OCI-LY3 (cell line): ENCODE data around the gene RNF220.

Experiments
- H2AFZ ChIP-seq: fragments of 200-600, 300-600 bp; shearing (Covaris generic); 2 replicates; pipeline ENCODE4 v1.6.0; 2014; ENCODE audit warnings: antibody characterized with exemption, low read depth, low read length
- H3K27ac ChIP-seq: fragments of 200-600, 300-600 bp; sonication (generic); 2 replicates; pipeline ENCODE4 v1.5.1; 2014; ENCODE audit warnings: mild to moderate bottlenecking, low read length, moderate library complexity, mixed read lengths
- H3K27me3 ChIP-seq: fragments of 200-600, 300-600 bp; sonication (generic); 2 replicates; pipeline ENCODE4 v1.6.1; 2014; ENCODE audit warnings: low read depth, low read length, mixed read lengths
- H3K36me3 ChIP-seq: fragments of 200-600, 300-600 bp; sonication (generic); replicated peaks from 2 replicates; pipeline ENCODE3; 2014; ENCODE audit warnings: low read depth, low read length, mixed read lengths
- H3K4me1 ChIP-seq: fragments of 300-600, 200-600 bp; sonication (generic); 2 replicates; pipeline ENCODE4 v1.6.1; 2014; ENCODE audit warnings: low read length, mixed read lengths
- H3K4me2 ChIP-seq: fragments of 200-600, 300-600 bp; sonication (generic); 2 replicates; pipeline ENCODE4 v1.6.1; 2014; ENCODE audit warnings: low read length, mixed read lengths
- H3K4me3 ChIP-seq: fragments of 300-600, 200-600 bp; sonication (generic); 2 replicates; pipeline ENCODE4 v1.5.1; 2014; ENCODE audit warnings: antibody characterized with exemption, mild to moderate bottlenecking, low read length, moderate library complexity
- H3K79me2 ChIP-seq: fragments of 300-600, 200-600 bp; shearing (Covaris generic); 2 replicates; pipeline ENCODE4 v1.6.1; 2014; ENCODE audit warnings: mild to moderate bottlenecking, low read length, mixed read lengths
- H3K9ac ChIP-seq: fragments of 300-600, 200-600 bp; shearing (Covaris generic); 2 replicates; pipeline ENCODE4 v1.6.0; 2014; ENCODE audit warnings: mild to moderate bottlenecking, low read length, moderate library complexity
- H3K9me3 ChIP-seq: fragments of 200-600, 300-600 bp; shearing (Covaris generic); 2 replicates; pipeline ENCODE4 v1.6.1; 2014; ENCODE audit warnings: low read length, mixed read lengths; ENCODE audit not compliant: insufficient read depth
- H4K20me1 ChIP-seq: fragments of 200-600, 300-600 bp; sonication (generic); 2 replicates; pipeline ENCODE4 v1.6.1; 2016; ENCODE audit warnings: low read length, mixed read lengths; ENCODE audit not compliant: insufficient read depth
- EZH2phosphoT487 ChIP-seq: fragments of 200-600 bp; shearing (Covaris generic); IDR thresholded peaks from 2 replicates; pipeline ENCODE4 v1.6.1; 2018; ENCODE audit warnings: antibody characterized with exemption, mixed run types, low read depth
- TF ChIP-seq, protein P1 (sequence below): fragments of 200-600, 300-600 bp; sonication (generic); IDR thresholded peaks from 2 replicates; pipeline ENCODE4 v1.5.1; 2014; ENCODE audit warnings: antibody characterized with exemption, low read length, low read depth

RNF220 gene

DNA sequence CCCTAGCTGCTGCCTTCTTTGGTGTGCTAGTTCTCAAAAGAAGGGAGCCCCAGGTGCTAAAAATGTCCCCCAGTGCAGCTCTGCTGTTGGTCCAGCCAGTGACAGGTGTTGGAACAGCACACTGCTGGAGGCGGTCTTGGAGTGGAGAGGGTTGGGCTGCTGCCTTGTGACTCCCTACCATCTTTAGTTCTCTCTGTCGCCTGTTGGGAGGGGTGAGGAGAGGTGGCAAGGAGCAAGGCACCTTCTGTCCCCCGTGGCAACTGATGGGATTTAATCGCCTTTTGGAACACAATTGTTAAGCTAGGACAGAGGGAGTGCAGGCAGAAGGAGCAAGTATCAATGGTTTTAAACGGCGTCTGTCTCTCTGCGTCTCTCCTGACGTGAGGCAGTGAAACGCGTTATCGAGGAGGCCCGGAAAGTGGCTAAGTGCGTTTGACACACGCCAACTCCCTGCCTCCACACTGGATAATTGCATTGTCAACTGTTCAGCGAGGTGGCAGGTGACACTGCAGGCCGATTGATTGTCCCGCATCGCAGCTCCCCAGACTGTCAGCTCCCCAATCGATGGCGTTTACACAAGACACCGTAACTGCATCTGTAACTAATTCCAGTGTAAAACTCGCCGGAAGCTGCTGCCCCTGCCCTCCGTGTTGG is 235.3 kb downstream of the RNF220 start:
- Histone ChIP-seq H2AFZ (no peak overlapping the region), H3K27ac (no peak overlapping the region), H3K36me3 (peaks cover 5% of the 10 kb centered on the region), H3K4me2 (no peak overlapping the region), H3K79me2 (no peaks in the 10 kb centered on the region), H3K27me3 (no peaks in the 10 kb centered on the region), H3K4me3 (no peak overlapping the region), H3K9ac (no peak overlapping the region), H4K20me1 (no peaks in the 10 kb centered on the region), H3K4me1 (no peaks in the 10 kb centered on the region), H3K9me3 (no peaks in the 10 kb centered on the region)
- TF ChIP-seq, protein P1, sequence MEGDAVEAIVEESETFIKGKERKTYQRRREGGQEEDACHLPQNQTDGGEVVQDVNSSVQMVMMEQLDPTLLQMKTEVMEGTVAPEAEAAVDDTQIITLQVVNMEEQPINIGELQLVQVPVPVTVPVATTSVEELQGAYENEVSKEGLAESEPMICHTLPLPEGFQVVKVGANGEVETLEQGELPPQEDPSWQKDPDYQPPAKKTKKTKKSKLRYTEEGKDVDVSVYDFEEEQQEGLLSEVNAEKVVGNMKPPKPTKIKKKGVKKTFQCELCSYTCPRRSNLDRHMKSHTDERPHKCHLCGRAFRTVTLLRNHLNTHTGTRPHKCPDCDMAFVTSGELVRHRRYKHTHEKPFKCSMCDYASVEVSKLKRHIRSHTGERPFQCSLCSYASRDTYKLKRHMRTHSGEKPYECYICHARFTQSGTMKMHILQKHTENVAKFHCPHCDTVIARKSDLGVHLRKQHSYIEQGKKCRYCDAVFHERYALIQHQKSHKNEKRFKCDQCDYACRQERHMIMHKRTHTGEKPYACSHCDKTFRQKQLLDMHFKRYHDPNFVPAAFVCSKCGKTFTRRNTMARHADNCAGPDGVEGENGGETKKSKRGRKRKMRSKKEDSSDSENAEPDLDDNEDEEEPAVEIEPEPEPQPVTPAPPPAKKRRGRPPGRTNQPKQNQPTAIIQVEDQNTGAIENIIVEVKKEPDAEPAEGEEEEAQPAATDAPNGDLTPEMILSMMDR = no peak
- no peak for TF ChIP-seq EZH2phosphoT487

GRCh38 chr1:44641126-44642102 is 236.4 kb downstream of the RNF220 start:
- Histone ChIP-seq H3K4me3 (no peak overlapping the region), H3K9me3 (no peaks in the 10 kb centered on the region), H3K9ac (no peak overlapping the region), H3K79me2 (no peaks in the 10 kb centered on the region), H2AFZ (no peak overlapping the region), H3K27ac (no peak overlapping the region), H4K20me1 (no peaks in the 10 kb centered on the region), H3K27me3 (no peaks in the 10 kb centered on the region), H3K4me2 (no peak overlapping the region), H3K4me1 (no peaks in the 10 kb centered on the region), H3K36me3 (peaks cover 5% of the 10 kb centered on the region)
- no peak for TF ChIP-seq EZH2phosphoT487
- TF ChIP-seq, protein P1 = no peak

DNA sequence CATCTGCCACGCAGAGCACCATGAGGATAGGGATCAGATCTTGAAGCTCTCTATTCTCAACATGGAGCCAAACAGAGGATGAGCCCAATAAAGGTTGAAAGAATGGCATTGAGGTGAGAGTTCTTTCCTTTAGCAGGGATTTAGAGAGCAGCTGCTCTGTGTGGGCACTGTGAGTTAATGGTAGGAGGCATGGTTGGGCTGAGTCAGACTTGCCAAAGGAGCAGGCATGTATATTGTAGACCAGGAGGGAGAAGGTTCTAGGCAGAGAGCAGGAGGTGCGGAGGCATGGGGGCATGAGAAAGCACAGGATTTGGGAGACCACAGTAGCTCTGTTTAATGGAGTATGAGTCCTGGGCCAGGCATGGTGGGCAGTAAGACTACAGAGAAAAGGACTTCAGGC is 237.2 kb downstream of the RNF220 start:
- H2AFZ ChIP-seq = no peak overlapping the region
- no peaks in the 10 kb centered on the region for H3K27me3 ChIP-seq
- H3K9ac ChIP-seq = no peak overlapping the region
- H3K4me3 ChIP-seq = no peak overlapping the region
- H3K4me2 ChIP-seq = no peak overlapping the region
- TF ChIP-seq, protein P1 = no peak
- no peak for TF ChIP-seq EZH2phosphoT487
- H3K36me3 ChIP-seq = peaks cover 5% of the 10 kb centered on the region
- H4K20me1 ChIP-seq = no peaks in the 10 kb centered on the region
- no peaks in the 10 kb centered on the region for H3K4me1 ChIP-seq
- no peaks in the 10 kb centered on the region for H3K79me2 ChIP-seq
- no peaks in the 10 kb centered on the region for H3K9me3 ChIP-seq
- no peak overlapping the region for H3K27ac ChIP-seq

GRCh38 chr1:44642925-44643324 is 237.9 kb downstream of the RNF220 start:
- Histone ChIP-seq H3K79me2 (no peaks in the 10 kb centered on the region), H3K36me3 (peaks cover 5% of the 10 kb centered on the region), H3K27me3 (no peaks in the 10 kb centered on the region), H4K20me1 (no peaks in the 10 kb centered on the region), H3K9ac (no peak overlapping the region), H3K27ac (no peak overlapping the region), H3K4me3 (no peak overlapping the region), H3K4me2 (no peak overlapping the region), H3K9me3 (no peaks in the 10 kb centered on the region), H3K4me1 (no peaks in the 10 kb centered on the region), H2AFZ (no peak overlapping the region)
- TF ChIP-seq, protein P1 = no peak
- TF ChIP-seq EZH2phosphoT487 = no peak
